GM23248 (cell line): ENCODE data around the gene PPP2R5A.

ENCODE experiments used
- EZH2 ChIP-seq: fragments of 200-600 bp; sonication (generic); IDR thresholded peaks from 2 replicates; pipeline ENCODE4 v1.6.1; 2018; ENCODE audit warnings: antibody characterized with exemption, mild to moderate bottlenecking; ENCODE audit not compliant: insufficient read depth, poor library complexity, severe bottlenecking
- EZH2phosphoT487 ChIP-seq: fragments of 200-600 bp; sonication (generic); IDR thresholded peaks from 2 replicates; pipeline ENCODE4 v1.6.1; 2018; ENCODE audit warnings: antibody characterized with exemption, moderate library complexity, mild to moderate bottlenecking, low read depth; ENCODE audit not compliant: insufficient read depth

DNA sequence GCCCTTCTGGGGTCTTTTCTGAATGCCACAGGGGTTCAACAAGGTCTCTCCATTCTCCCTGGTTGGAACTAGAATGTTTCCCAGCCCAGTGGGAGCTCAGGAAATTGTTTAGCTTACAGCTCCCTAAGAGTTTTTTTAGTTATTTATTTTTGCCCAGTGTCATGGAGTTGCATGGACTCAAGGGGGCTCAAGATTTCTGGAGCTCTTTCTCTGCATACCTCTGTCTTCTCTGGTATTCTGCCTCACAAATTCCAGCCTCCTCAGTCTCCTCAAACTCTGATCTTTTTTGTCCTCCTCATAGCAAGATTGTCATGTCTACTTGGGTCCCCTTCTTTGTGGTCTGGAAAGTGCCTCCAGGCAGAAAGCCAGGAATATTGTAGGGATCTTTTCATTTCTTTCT lies 15.9 kb upstream of the PPP2R5A start:
- TF ChIP-seq EZH2 (no peak), EZH2phosphoT487 (no peak)
